Measurements from ENCODE around the gene CAMK1D.

DNA sequence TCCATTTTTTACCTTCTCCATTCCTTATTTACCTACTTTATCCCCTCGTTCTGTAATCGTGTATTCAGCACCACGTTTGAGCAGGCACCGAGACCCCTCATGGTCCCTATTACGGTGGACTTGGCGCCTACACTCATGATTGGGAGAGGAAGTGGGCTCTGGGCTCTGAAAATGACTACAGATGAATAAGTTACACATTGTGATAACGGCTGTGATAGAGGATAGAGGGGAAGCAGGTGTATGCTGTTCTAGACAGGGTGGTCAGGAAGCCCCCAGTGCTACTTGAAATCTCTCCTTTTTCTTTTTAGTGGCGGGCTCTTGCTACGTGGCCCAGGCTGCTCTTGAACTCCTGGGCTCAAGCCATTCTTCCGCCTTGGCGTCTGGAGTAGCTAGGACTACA, 59.8 kb downstream of the CAMK1D start:
- TF ChIP-seq GATA3 (IDR thresholded peaks at IDR 0.05; ENCODE audit: low read depth, low read length) = no peak
- no peak for TF ChIP-seq GATA2 (IDR thresholded peaks at IDR 0.05; ENCODE audit: low read depth, low read length)
